Renal cortical epithelial cell (primary cell): Measurements from ENCODE around the gene MSH3. TPM values are rescaled to one million over a fixed set of nuclear protein-coding genes. Genes with fewer than 3 reads are reported as not detected.
A peak's percentile ranks its signal among the peaks of the same experiment; 100 is the strongest.
"Not testable (repeated sequence)": the region's sequence is repeated elsewhere in the genome, so short reads cannot be mapped to it uniquely, and the experiment has no call there.

ENCODE experiments used
- DNase-seq: peaks from one replicate; pipeline ENCODE4 v3.0.0-alpha.2; 2011; ENCODE audit warnings: low read depth
- total RNA-seq: library from RNA; depleted of rRNA; stranded (reverse); fragments of >200 nt; gene quantifications from 2 replicates; pipeline ENCODE4 v1.2.3, GENCODE V29; 2014

Gene MSH3
- total RNA-seq, 1 donor from 2014 or later = 26.0 TPM

GRCh38 chr5:80796846-80797245 is 142.4 kb downstream of the MSH3 start:
- DNase-seq = no peak

DNA sequence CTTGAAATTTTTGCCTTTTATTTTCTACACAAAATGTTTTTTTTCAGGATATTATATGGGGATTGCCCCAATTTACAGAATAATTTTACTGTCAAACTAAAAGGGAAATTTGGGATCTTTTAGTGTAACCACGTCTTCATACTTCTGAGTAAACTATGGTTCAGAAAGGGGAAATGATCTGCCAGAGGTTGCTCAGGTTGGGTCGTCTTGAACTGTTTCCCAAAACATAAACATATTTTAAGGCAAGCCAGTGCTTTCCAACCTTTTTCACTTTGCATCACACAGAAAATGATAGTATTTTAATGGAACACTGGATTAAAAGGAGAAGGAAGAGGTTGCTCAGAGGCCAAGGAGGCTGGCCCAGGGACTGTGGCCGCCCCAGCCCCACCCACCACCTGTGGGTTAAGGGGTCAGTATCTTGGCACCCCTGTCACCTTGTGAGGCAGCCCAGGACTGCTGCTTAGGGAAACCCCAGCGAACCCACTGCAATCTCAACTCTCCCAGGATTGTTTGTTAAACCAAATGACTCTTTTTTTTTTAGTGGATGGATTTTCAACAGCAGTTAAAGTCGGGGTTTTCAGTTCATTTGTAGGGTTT is 143.1 kb downstream of the MSH3 start:
- DNase-seq = no peak

DNA sequence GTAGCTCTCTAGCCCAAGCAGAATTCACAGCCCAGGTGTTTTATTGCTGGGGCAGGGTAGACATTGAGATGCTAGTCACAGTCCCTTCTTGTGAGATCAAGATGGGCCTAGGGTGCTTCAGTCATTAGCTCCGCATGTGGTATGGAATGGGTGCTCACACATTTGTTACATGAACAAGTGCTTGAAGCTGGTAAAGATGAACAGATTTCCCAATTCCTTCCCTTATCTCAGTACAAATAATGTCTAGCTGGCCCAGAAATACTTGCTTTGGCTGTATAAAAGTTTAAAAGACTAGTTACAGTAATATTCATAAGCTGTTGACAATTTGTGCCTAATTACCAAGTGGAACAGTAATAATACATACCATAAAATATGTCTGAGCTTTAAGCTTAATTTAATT is 143.7 kb downstream of the MSH3 start:
- no peak for DNase-seq

DNA sequence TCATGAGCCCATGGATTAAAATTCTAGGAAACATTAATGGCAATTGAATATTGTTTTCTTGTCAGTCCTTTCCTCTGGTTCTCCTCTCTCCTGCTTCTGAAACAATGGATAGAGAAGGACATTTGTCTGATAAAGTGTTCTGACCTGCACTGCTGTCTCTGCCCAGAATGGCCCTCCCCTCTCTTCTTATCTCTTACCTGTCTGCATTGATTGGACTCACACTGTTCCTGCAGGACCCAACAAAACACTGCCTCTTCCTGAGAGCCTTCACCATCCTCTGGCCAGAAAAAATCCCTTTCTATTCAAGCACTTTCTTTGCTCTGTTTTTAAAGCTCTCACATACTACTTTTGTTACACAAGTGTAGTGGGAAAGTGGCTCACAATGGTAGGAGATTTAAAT is 144.2 kb downstream of the MSH3 start:
- no peak for DNase-seq

DNA sequence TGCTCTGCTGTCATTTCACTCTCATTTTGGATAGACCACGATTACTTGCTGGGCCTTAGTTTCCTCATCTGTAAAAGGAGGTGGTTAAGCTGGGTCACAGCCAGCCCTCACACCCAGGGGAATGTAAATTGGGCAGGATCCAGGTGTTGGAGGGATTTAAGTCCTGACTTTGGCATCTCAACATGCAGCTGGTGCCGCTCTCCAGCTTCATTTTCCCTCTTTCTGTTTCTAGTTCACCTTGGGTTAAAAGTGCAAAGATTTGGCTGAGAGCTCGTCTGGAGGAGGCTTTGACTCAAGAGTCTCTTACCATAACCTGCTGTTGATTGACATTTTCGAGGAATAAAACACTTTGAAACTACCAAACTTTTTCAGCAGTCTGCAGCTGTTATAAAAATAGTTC is 144.6 kb downstream of the MSH3 start:
- DNase-seq = no peak

DNA sequence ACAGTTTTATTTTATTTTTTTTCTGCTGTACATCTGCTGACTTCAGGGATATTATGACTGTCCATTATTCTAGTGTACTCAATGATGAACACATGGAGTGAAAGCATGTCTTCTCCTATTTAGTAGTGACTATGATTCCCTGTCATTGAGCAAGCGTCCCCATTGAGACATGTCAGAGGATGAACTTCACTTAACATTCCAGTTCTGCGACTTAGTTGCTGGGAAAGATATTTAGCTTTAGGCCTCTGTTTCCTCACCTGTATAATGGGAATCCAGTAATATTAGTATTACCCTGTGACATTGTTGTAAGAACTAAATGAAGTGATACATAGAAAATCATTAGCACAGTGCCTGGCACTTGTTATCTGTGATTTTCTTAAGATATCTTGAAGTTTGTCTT is 145.1 kb downstream of the MSH3 start:
- no peak for DNase-seq

DNA sequence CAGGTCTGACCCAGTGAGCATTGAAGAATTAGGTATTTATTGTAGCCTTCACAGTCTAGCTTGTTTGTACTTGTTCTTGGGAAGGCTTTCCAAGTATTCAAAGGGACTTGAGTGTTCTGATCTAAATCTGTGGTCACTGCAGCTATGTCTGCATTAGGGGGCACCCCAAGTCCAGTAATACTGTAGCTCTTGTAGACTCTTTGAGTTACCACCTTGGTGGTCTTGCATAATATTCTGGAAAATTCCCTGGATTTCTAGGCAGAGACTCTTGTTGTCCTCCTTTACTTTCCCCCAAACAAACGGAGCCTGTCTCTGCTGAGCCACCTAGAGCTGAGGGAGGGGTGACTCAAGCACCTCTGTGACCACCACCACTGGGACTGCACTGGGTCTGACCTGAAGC is 149.9 kb downstream of the MSH3 start:
- no peak for DNase-seq

DNA sequence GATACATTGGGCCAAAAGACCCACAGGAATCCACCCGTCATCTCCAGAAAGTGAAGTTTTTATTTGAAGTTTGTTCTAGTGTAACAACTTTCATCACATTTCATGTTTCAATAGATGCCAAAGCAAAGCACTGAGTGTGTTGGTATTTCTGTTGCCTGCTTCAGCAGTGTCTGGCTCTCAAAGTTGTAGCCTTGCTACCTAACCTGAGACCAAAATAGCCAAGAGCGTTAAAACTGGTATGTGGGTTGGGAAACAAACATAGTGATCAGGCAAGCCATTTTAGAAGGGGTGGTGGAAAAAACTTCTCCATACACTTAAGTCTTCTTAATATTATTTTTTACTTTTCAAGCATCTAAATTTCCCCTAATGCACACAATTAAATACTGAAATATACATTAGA is 150.6 kb downstream of the MSH3 start:
- no peak for DNase-seq

DNA sequence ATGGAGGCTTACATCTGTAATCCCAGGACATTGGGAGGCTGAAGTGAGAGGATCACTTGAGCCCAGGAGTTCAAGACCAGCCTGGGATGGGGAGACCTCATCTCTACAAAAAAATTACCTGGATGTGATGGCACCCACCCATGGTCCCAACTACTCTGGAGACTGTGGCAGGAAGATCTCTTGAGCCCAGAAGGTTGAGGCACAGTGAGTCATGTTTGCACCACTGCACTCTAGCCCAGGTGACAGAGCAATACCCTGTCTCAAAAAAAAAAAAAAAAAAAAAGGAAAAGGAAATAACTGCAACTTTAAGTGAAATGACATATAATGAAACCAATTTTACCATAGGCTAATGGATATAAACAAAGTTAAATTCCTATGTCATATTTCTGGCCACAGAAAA is 152.5 kb downstream of the MSH3 start:
- no peak for DNase-seq

DNA sequence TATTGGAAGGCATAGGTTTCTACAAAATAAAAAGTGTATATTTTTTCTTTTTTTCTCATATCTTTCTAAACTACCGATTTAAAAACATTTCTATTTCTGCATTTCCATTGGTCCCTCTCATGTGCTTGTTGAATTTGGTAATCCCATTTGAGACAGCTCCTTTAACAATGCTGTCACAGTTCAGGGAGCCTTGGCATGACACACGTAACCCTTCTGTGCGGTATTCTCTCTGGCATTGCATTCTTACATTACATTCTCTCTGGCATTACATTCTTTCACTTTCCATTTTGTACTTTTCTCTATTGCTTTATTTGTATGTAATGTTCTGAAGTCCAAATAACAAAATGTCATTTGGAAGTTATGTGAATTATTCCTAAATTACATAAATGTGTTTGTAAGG is 155.0 kb downstream of the MSH3 start:
- DNase-seq = peak; percentile 81

- DNase-seq = no peak
Observed at GRCh38 chr5:80810425-80810824, 156.0 kb downstream of the MSH3 start.

GRCh38 chr5:80816590-80816989 is 162.1 kb downstream of the MSH3 start:
- DNase-seq = no peak

- no peak for DNase-seq
Observed at GRCh38 chr5:80820685-80821084, 166.2 kb downstream of the MSH3 start.

GRCh38 chr5:80822640-80823039 is 168.2 kb downstream of the MSH3 start:
- no peak for DNase-seq

- not testable (repeated sequence) for DNase-seq
Observed at GRCh38 chr5:80824159-80824558, 169.7 kb downstream of the MSH3 start.

DNA sequence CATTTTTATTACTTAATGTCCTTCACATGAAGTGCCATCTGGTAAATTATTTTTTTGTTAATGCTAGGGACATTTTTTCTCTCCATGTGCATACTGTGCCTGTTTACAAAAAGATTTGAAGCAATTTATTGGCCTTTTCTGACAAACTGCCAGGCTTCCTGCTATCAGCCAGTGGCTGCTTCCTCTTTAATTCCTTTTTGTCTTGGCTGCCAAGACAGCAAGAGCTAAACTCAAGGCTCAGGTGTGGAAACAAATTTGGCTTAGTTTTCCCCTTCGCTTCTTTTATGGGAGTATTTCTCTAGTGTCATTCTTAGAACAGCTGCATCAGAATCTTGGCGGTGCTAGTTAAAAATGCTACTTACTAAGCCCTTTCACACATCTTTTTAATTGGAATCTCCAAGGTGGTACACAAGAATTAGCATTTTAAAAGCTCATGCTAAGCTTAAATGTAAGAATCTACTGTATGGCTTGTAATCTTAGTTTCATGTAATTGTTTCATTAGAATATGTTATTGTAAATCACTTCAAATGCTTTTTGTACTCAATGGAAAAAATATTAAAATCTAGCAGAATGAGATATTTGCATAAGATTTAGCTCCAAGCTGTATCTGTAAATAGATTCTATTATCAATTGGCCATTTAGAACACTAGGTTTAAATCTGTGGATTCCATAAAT is 171.5 kb downstream of the MSH3 start:
- no peak for DNase-seq

DNA sequence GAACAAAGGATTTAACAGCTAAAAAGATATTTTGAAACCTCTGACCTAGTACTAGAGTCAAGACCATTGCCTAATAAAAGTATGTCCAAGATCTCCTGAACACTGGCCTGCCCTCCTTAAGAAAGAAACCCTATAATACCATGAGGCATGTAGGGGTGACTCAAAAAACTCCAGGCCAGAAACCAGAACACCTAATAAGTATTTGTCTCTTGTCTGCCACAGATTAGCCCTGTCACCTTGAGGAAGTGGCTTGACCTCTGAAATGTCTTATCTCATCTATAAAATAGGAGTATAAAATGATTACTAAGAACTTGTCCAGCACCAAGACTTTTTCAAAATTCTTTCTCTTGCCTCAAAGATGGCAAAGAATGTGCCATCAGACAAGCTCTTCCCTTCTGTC is 180.3 kb downstream of the MSH3 start:
- DNase-seq = no peak

GRCh38 chr5:80835128-80835527 is 180.7 kb downstream of the MSH3 start:
- DNase-seq = no peak

DNA sequence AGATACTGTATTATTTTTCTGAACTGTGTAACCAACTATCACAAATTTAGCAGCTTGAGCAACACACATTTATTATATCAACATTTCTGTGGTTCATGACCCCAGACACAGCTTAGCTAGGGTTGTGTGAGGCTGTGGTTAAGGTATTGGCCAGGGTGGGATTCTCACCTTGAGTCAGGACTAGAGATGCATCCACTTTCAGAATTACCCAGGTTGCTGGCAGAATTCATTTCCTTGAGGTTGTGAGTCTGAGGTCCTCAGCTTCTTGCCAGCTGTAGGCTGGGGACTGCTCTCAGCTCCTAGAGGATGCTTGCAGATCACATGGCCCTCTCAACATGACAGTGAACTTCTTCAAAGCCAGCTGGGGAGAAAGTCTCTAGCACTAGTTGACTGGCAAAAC is 183.2 kb downstream of the MSH3 start:
- no peak for DNase-seq

GRCh38 chr5:80841026-80841797 is 186.8 kb downstream of the MSH3 start:
- not testable (repeated sequence) for DNase-seq

- not testable (repeated sequence) for DNase-seq
Observed at GRCh38 chr5:80846422-80846821, 192.0 kb downstream of the MSH3 start.

GRCh38 chr5:80850168-80850567 is 195.7 kb downstream of the MSH3 start:
- DNase-seq = not testable (repeated sequence)
